CD4-positive, alpha-beta T cell treated with Interleukin-15 for 4 hours (primary cell): ENCODE data around the gene CRACR2A.
A peak's percentile ranks its signal among the peaks of the same experiment; 100 is the strongest.

Experiments used
- DNase-seq: peaks from one replicate; pipeline ENCODE4 v3.0.0-alpha.2; 2020; ENCODE audit warnings: low spot score

Gene CRACR2A

GRCh38 chr12:3752096-3752709 lies 706 bp downstream of the CRACR2A start:
- peak; percentile 74 for DNase-seq

GRCh38 chr12:3751151-3752095 lies 1.5 kb downstream of the CRACR2A start:
- DNase-seq, result no peak

- DNase-seq, result no peak
Measured at GRCh38 chr12:3750616-3751015, 2.3 kb downstream of the CRACR2A start.

- no peak for DNase-seq
Measured at GRCh38 chr12:3748620-3749019, 4.3 kb downstream of the CRACR2A start.

GRCh38 chr12:3747976-3748619 lies 4.8 kb downstream of the CRACR2A start:
- no peak for DNase-seq

GRCh38 chr12:3747543-3747942 lies 5.4 kb downstream of the CRACR2A start:
- peak; percentile 37 for DNase-seq

GRCh38 chr12:3746758-3747157 lies 6.2 kb downstream of the CRACR2A start:
- no peak for DNase-seq

GRCh38 chr12:3745152-3745551 lies 7.8 kb downstream of the CRACR2A start:
- no peak for DNase-seq

GRCh38 chr12:3744229-3744901 lies 8.5 kb downstream of the CRACR2A start:
- no peak for DNase-seq

GRCh38 chr12:3743803-3744202 lies 9.1 kb downstream of the CRACR2A start:
- no peak for DNase-seq

GRCh38 chr12:3741882-3742672 lies 10.8 kb downstream of the CRACR2A start:
- no peak for DNase-seq

- DNase-seq, result no peak
Measured at GRCh38 chr12:3740480-3741231, 12.3 kb downstream of the CRACR2A start.

GRCh38 chr12:3735432-3735831 lies 17.5 kb downstream of the CRACR2A start:
- no peak for DNase-seq

- no peak for DNase-seq
Measured at GRCh38 chr12:3732901-3733300, 20.0 kb downstream of the CRACR2A start.

- no peak for DNase-seq
Measured at GRCh38 chr12:3730111-3730510, 22.8 kb downstream of the CRACR2A start.

- peak; percentile 7 for DNase-seq
Measured at GRCh38 chr12:3728686-3729085, 24.2 kb downstream of the CRACR2A start.

- DNase-seq, result peak; percentile 26
Measured at GRCh38 chr12:3727877-3728632, 24.9 kb downstream of the CRACR2A start.

GRCh38 chr12:3727354-3727753 lies 25.6 kb downstream of the CRACR2A start:
- no peak for DNase-seq

GRCh38 chr12:3726456-3726855 lies 26.5 kb downstream of the CRACR2A start:
- DNase-seq, result no peak
